ENCODE data around the gene CMTM8.
A peak's percentile ranks its signal among the peaks of the same experiment; 100 is the strongest.

Gene CMTM8

GRCh38 chr3:32359766-32360492, 121.4 kb downstream of the CMTM8 start:
- Histone ChIP-seq H3K36me3 (ENCODE audit: insufficient read depth, low read length) (no peaks in the 10 kb centered on the region), H3K4me1 (ENCODE audit: insufficient read depth, low read length) (no peaks in the 10 kb centered on the region), H3K4me2 (ENCODE audit: insufficient read depth, low read length) (no peak overlapping the region), H3K27me3 (ENCODE audit: insufficient read depth, low read length, poor library complexity) (no peaks in the 10 kb centered on the region), H2AFZ (ENCODE audit: low read depth, low read length) (no peak overlapping the region), H3K4me3 (ENCODE audit: low read depth in 1 of 2, low read length in 2 of 2) (no peak overlapping the region), H4K20me1 (ENCODE audit: insufficient read depth, low read length) (no peaks in the 10 kb centered on the region), H3K9ac (ENCODE audit: low read depth, low read length) (no peak overlapping the region), H3K79me2 (ENCODE audit: insufficient read depth, low read length) (no peaks in the 10 kb centered on the region), H3K9me3 (ENCODE audit: insufficient read depth, low read length, severe bottlenecking) (no peaks in the 10 kb centered on the region), H3K27ac (ENCODE audit: low read length) (no peak overlapping the region)
- no peak for ATAC-seq (ENCODE audit: insufficient read depth, low read depth)
- no peak for DNase-seq
- no peak for TF ChIP-seq EZH2 (IDR thresholded peaks at IDR 0.05; ENCODE audit: borderline replicate concordance, low read depth, low read length, severe bottlenecking)
- no peak for TF ChIP-seq CTCF (IDR thresholded peaks at IDR 0.05; ENCODE audit: borderline replicate concordance, extremely low read depth, low read length, poor library complexity, severe bottlenecking)

- no peak overlapping the region for H2AFZ ChIP-seq (ENCODE audit: low read depth, low read length)
- no peaks in the 10 kb centered on the region for H3K9me3 ChIP-seq (ENCODE audit: insufficient read depth, low read length, severe bottlenecking)
- no peaks in the 10 kb centered on the region for H4K20me1 ChIP-seq (ENCODE audit: insufficient read depth, low read length)
- no peaks in the 10 kb centered on the region for H3K36me3 ChIP-seq (ENCODE audit: insufficient read depth, low read length)
- no peak overlapping the region for H3K4me2 ChIP-seq (ENCODE audit: insufficient read depth, low read length)
- no peak for ATAC-seq (ENCODE audit: insufficient read depth, low read depth)
- H3K4me3 ChIP-seq (ENCODE audit: low read depth in 1 of 2, low read length in 2 of 2), result no peak overlapping the region
- no peaks in the 10 kb centered on the region for H3K79me2 ChIP-seq (ENCODE audit: insufficient read depth, low read length)
- H3K27me3 ChIP-seq (ENCODE audit: insufficient read depth, low read length, poor library complexity), result no peaks in the 10 kb centered on the region
- H3K4me1 ChIP-seq (ENCODE audit: insufficient read depth, low read length), result no peaks in the 10 kb centered on the region
- DNase-seq, result no peak
- H3K27ac ChIP-seq (ENCODE audit: low read length), result no peak overlapping the region
- TF ChIP-seq EZH2 (IDR thresholded peaks at IDR 0.05; ENCODE audit: borderline replicate concordance, low read depth, low read length, severe bottlenecking) (no peak), CTCF (IDR thresholded peaks at IDR 0.05; ENCODE audit: borderline replicate concordance, extremely low read depth, low read length, poor library complexity, severe bottlenecking) (no peak)
- no peak overlapping the region for H3K9ac ChIP-seq (ENCODE audit: low read depth, low read length)
Observed at GRCh38 chr3:32360493-32360827, 122.0 kb downstream of the CMTM8 start.

GRCh38 chr3:32366638-32367397, 128.3 kb downstream of the CMTM8 start:
- Histone ChIP-seq H2AFZ (ENCODE audit: low read depth, low read length) (no peak overlapping the region), H3K36me3 (ENCODE audit: insufficient read depth, low read length) (no peaks in the 10 kb centered on the region), H3K27me3 (ENCODE audit: insufficient read depth, low read length, poor library complexity) (no peaks in the 10 kb centered on the region), H3K27ac (ENCODE audit: low read length) (peak overlapping the region; percentile 84), H3K4me3 (ENCODE audit: low read depth in 1 of 2, low read length in 2 of 2) (no peak overlapping the region), H3K4me1 (ENCODE audit: insufficient read depth, low read length) (peaks cover 49% of the 10 kb centered on the region), H3K9me3 (ENCODE audit: insufficient read depth, low read length, severe bottlenecking) (no peaks in the 10 kb centered on the region), H3K79me2 (ENCODE audit: insufficient read depth, low read length) (no peaks in the 10 kb centered on the region), H4K20me1 (ENCODE audit: insufficient read depth, low read length) (no peaks in the 10 kb centered on the region), H3K9ac (ENCODE audit: low read depth, low read length) (peak overlapping the region; percentile 40), H3K4me2 (ENCODE audit: insufficient read depth, low read length) (peak overlapping the region; percentile 36; the same call in 1 of the 2 replicates)
- peak; percentile 73 for ATAC-seq (ENCODE audit: insufficient read depth, low read depth)
- peak; percentile 67 for DNase-seq
- TF ChIP-seq CTCF (IDR thresholded peaks at IDR 0.05; ENCODE audit: borderline replicate concordance, extremely low read depth, low read length, poor library complexity, severe bottlenecking), result no peak
- no peak for TF ChIP-seq EZH2 (IDR thresholded peaks at IDR 0.05; ENCODE audit: borderline replicate concordance, low read depth, low read length, severe bottlenecking)
